ENCODE data around the gene ALPK1.

DNA sequence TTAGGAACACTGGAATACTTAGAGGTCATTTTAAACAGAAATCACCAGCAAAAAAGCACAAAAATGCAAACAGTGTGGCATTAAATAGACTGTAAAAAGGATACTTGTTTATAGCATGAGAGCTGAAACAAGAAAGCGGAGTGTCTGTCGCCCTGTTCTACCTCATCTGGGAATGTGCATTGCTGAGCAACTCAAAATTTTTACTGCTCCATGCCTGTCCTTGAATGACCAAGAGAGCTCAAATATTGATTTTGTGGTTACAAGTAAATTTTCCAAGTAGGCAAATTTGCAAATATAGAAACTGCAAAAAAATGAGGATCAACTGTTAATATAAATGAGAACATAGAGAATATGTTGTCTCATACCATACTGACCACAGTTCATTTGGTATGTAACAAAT, 40.1 kb upstream of the ALPK1 start:
- no peak for TF ChIP-seq CTCF (IDR thresholded peaks at IDR 0.05; ENCODE audit: low read length)
- no peak for TF ChIP-seq EZH2phosphoT487 (IDR thresholded peaks at IDR 0.05; ENCODE audit: low read length)
- TF ChIP-seq EZH2 (optimal IDR thresholded peaks at IDR 0.05; ENCODE audit: low read depth, low read length) = no peak
